GM23338 (cell line): Measurements from ENCODE around the gene CCDC149. TPM values are rescaled to one million over a fixed set of nuclear protein-coding genes. Genes with fewer than 3 reads are reported as not detected.

Experiments
- ATAC-seq: fragments of 200-7000 bp; cut with Tn5 transposase; 3 replicates; pipeline ENCODE4 v1.9.1; 2020
- DNase-seq: peaks from one replicate; pipeline ENCODE4 v3.0.0-alpha.2; 2015; ENCODE audit warnings: low spot score
- H2AFZ ChIP-seq: fragments of 200-600 bp; sonication (generic); 2 replicates; pipeline ENCODE4 v1.8.0; 2016; ENCODE audit warnings: antibody characterized with exemption, mild to moderate bottlenecking, moderate library complexity
- H3F3A ChIP-seq: fragments of 200-600 bp; sonication (generic); replicated peaks from 2 replicates; pipeline ENCODE4 v1.8.0; 2017; ENCODE audit warnings: antibody characterized with exemption, mixed run types, low read depth
- H3K27ac ChIP-seq: fragments of 200-600 bp; sonication (generic); 2 replicates; pipeline ENCODE4 v1.6.1; 2016; ENCODE audit warnings: low read depth
- H3K27me3 ChIP-seq: fragments of 200-600 bp; sonication (generic); 2 replicates; pipeline ENCODE4 v1.8.0; 2016; ENCODE audit warnings: mild to moderate bottlenecking, mixed run types, moderate library complexity; ENCODE audit not compliant: insufficient read depth
- H3K36me3 ChIP-seq: fragments of 200-600 bp; sonication (generic); 2 replicates; pipeline ENCODE4 v1.8.0; 2016; ENCODE audit warnings: mild to moderate bottlenecking; ENCODE audit not compliant: insufficient read depth
- H3K4me1 ChIP-seq: fragments of 200-600 bp; sonication (generic); 2 replicates; pipeline ENCODE4 v1.8.0; 2016; ENCODE audit warnings: mild to moderate bottlenecking, moderate library complexity; ENCODE audit not compliant: insufficient read depth
- H3K4me2 ChIP-seq: fragments of 200-600 bp; sonication (generic); 2 replicates; pipeline ENCODE4 v1.7.1; 2017; ENCODE audit warnings: mixed run types
- H3K4me3 ChIP-seq: fragments of 200-600 bp; sonication (generic); 2 replicates; pipeline ENCODE4 v1.6.1; 2016; ENCODE audit warnings: mixed run types
- H3K79me2 ChIP-seq: fragments of 200-600 bp; sonication (generic); replicated peaks from 2 replicates; pipeline ENCODE4 v1.8.0; 2017; ENCODE audit warnings: mild to moderate bottlenecking; ENCODE audit not compliant: insufficient read depth
- H3K9me2 ChIP-seq: fragments of 200-600 bp; sonication (generic); 2 replicates; pipeline ENCODE4 v1.8.0; 2017; ENCODE audit not compliant: insufficient read depth
- H4K20me1 ChIP-seq: fragments of 200-600 bp; sonication (generic); replicated peaks from 2 replicates; pipeline ENCODE4 v1.8.0; 2017; ENCODE audit warnings: mild to moderate bottlenecking; ENCODE audit not compliant: insufficient read depth
- H3K27ac Mint-ChIP-seq: 2 replicates; pipeline ENCODE4 v1.8.0; 2020; ENCODE audit warnings: inconsistent platforms, mild to moderate bottlenecking, moderate library complexity, mixed read lengths
- H3K27me3 Mint-ChIP-seq: 3 replicates; pipeline ENCODE4 v1.8.0; 2022; ENCODE audit warnings: low read depth, mild to moderate bottlenecking, moderate library complexity, mixed read lengths, inconsistent platforms; ENCODE audit not compliant: insufficient read depth, poor library complexity
- H3K36me3 Mint-ChIP-seq: 3 replicates; pipeline ENCODE4 v1.8.0; 2021; ENCODE audit warnings: low read depth, mild to moderate bottlenecking, inconsistent platforms, moderate library complexity, mixed read lengths
- H3K4me1 Mint-ChIP-seq: 3 replicates; pipeline ENCODE4 v1.8.0; 2020; ENCODE audit warnings: mild to moderate bottlenecking, inconsistent platforms, mixed read lengths
- H3K4me3 Mint-ChIP-seq: 3 replicates; pipeline ENCODE4 v1.8.0; 2021; ENCODE audit warnings: moderate library complexity, mild to moderate bottlenecking, inconsistent platforms, mixed read lengths
- H3K9me3 Mint-ChIP-seq: 3 replicates; pipeline ENCODE4 v1.8.0; 2020; ENCODE audit warnings: moderate library complexity, mild to moderate bottlenecking, inconsistent platforms, mixed read lengths
- ETS1 ChIP-seq: IDR thresholded peaks from 2 replicates; pipeline ENCODE4 v1.6.1; 2016; ENCODE audit warnings: antibody characterized with exemption
- POLR2AphosphoS5 ChIP-seq: IDR thresholded peaks from 2 replicates; pipeline ENCODE4 v1.6.1; 2016; ENCODE audit warnings: antibody characterized with exemption, low read depth
- REST ChIP-seq: IDR thresholded peaks from one replicate; pipeline ENCODE4 v1.6.1; 2018; ENCODE audit warnings: antibody characterized with exemption; ENCODE audit not compliant: unreplicated experiment
- ZNF331 ChIP-seq: fragments of 250-450 bp; sonication (Bioruptor Pico); IDR thresholded peaks from 2 replicates; pipeline ENCODE4 v1.5.0; 2020; ENCODE audit warnings: low read depth, mild to moderate bottlenecking, moderate library complexity
- polyA plus RNA-seq: library from polyadenylated mRNA; unstranded; fragments of >200 nt; fragmentation: Nextera tagmentation; extraction: Ambion mirVana; gene quantifications from 2 replicates; pipeline ENCODE4 v1.2.1, GENCODE V29; 2016
- total RNA-seq: library from RNA; depleted of rRNA; stranded (reverse); fragments of >200 nt; shearing (Covaris generic); gene quantifications from 2 replicates; pipeline ENCODE4 v1.2.3, GENCODE V29; 2014
- TF ChIP-seq, protein P1 (sequence below): fragments of 250-450 bp; sonication (Bioruptor Pico); IDR thresholded peaks from 2 replicates; pipeline ENCODE4 v1.5.0; 2020; ENCODE audit warnings: mild to moderate bottlenecking, moderate library complexity

CCDC149 gene
- total and polyA plus RNA-seq, 2 experiments from 2014 or later, result 2.6 to 6.4 TPM

DNA sequence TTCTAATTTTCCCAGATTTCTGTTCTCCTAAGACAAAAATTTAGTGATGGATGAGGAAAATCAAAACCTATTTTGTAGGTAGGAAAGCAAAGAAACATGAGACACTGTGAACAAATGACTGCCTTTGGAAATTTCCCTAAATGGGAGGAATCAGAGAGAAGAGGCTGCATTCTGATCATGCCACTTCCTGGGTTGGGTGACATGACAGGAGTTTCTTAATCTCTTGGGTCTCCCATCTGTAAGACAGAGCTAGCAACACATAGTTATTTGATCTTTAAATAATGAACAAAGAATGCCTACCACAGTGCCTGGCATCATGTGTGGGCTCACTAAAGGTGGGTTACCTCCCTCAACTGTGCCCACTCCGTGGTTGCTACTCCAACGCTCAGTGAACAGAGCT is 57.1 kb downstream of the CCDC149 start (continued):
- TF ChIP-seq REST, result no peak
- TF ChIP-seq ZNF331 (CRISPR knock-in tag), result no peak
- TF ChIP-seq, protein P1, sequence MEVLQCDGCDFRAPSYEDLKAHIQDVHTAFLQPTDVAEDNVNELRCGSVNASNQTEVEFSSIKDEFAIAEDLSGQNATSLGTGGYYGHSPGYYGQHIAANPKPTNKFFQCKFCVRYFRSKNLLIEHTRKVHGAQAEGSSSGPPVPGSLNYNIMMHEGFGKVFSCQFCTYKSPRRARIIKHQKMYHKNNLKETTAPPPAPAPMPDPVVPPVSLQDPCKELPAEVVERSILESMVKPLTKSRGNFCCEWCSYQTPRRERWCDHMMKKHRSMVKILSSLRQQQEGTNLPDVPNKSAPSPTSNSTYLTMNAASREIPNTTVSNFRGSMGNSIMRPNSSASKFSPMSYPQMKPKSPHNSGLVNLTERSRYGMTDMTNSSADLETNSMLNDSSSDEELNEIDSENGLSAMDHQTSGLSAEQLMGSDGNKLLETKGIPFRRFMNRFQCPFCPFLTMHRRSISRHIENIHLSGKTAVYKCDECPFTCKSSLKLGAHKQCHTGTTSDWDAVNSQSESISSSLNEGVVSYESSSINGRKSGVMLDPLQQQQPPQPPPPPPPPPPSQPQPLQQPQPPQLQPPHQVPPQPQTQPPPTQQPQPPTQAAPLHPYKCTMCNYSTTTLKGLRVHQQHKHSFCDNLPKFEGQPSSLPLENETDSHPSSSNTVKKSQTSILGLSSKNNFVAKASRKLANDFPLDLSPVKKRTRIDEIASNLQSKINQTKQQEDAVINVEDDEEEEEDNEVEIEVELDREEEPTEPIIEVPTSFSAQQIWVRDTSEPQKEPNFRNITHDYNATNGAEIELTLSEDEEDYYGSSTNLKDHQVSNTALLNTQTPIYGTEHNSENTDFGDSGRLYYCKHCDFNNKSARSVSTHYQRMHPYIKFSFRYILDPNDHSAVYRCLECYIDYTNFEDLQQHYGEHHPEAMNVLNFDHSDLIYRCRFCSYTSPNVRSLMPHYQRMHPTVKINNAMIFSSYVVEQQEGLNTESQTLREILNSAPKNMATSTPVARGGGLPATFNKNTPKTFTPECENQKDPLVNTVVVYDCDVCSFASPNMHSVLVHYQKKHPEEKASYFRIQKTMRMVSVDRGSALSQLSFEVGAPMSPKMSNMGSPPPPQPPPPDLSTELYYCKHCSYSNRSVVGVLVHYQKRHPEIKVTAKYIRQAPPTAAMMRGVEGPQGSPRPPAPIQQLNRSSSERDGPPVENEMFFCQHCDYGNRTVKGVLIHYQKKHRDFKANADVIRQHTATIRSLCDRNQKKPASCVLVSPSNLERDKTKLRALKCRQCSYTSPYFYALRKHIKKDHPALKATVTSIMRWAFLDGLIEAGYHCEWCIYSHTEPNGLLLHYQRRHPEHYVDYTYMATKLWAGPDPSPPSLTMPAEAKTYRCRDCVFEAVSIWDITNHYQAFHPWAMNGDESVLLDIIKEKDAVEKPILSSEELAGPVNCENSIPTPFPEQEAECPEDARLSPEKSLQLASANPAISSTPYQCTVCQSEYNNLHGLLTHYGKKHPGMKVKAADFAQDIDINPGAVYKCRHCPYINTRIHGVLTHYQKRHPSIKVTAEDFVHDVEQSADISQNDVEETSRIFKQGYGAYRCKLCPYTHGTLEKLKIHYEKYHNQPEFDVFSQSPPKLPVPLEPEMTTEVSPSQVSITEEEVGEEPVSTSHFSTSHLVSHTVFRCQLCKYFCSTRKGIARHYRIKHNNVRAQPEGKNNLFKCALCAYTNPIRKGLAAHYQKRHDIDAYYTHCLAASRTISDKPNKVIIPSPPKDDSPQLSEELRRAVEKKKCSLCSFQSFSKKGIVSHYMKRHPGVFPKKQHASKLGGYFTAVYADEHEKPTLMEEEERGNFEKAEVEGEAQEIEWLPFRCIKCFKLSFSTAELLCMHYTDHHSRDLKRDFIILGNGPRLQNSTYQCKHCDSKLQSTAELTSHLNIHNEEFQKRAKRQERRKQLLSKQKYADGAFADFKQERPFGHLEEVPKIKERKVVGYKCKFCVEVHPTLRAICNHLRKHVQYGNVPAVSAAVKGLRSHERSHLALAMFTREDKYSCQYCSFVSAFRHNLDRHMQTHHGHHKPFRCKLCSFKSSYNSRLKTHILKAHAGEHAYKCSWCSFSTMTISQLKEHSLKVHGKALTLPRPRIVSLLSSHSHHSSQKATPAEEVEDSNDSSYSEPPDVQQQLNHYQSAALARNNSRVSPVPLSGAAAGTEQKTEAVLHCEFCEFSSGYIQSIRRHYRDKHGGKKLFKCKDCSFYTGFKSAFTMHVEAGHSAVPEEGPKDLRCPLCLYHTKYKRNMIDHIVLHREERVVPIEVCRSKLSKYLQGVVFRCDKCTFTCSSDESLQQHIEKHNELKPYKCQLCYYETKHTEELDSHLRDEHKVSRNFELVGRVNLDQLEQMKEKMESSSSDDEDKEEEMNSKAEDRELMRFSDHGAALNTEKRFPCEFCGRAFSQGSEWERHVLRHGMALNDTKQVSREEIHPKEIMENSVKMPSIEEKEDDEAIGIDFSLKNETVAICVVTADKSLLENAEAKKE (CRISPR knock-in tag), result no peak
- TF ChIP-seq POLR2AphosphoS5, result no peak

DNA sequence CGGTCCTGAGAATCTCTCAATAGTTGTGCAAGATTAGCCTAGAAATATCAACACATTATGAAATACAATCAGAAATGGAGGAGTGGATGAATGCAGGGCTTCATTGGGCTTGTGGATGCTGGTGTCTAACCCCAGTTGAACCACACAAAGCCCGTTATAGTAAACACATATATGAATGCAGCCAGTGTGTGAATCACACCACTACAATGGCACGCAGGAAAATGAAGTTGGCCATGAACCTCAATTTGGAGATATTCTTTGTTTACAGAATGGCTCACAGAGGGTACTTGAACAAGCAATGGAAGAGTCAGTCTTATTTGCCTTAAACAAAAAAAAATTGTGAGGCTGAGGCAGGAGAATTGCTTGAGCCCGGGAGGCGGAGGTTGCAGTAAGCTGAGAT is 59.7 kb downstream of the CCDC149 start:
- no peak overlapping the region for H3K27ac Mint-ChIP-seq
- H3K4me1 Mint-ChIP-seq, result peaks cover 13% of the 10 kb centered on the region
- Histone ChIP-seq H3F3A (no peaks in the 10 kb centered on the region), H3K79me2 (no peaks in the 10 kb centered on the region), H2AFZ (no peak overlapping the region), H3K4me1 (no peaks in the 10 kb centered on the region; the same call in 1 of the 2 replicates), H3K4me2 (no peak overlapping the region), H3K9me2 (no peaks in the 10 kb centered on the region), H3K27me3 (no peaks in the 10 kb centered on the region), H3K4me3 (no peak overlapping the region), H3K36me3 (no peaks in the 10 kb centered on the region), H4K20me1 (0 out of 2 replicates have a peak, but pooled peaks cover 2% of the 10 kb centered on the region), H3K27ac (no peak overlapping the region)
- H3K4me3 Mint-ChIP-seq, result no peak overlapping the region
- ATAC-seq (no peak), DNase-seq (no peak)
- H3K9me3 Mint-ChIP-seq, result no peaks in the 10 kb centered on the region; the same call in 2 of the 3 replicates
- H3K27me3 Mint-ChIP-seq, result peaks cover 2% of the 10 kb centered on the region
- no peaks in the 10 kb centered on the region; the same call in 2 of the 3 replicates for H3K36me3 Mint-ChIP-seq
- TF ChIP-seq POLR2AphosphoS5 (no peak), ETS1 (no peak), ZNF331 (CRISPR knock-in tag) (no peak)
